ENCODE data around the gene HIP1. TPM values are rescaled to one million over a fixed set of nuclear protein-coding genes. Genes with fewer than 3 reads are reported as not detected.
A peak's percentile ranks its signal among the peaks of the same experiment; 100 is the strongest.
"Not testable (repeated sequence)": the region's sequence is repeated elsewhere in the genome, so short reads cannot be mapped to it uniquely, and the experiment has no call there.

The HIP1 gene
- total RNA-seq, 1 donor from 2014 or later: 24.6 TPM

- DNase-seq (ENCODE audit: low read depth in 2 of 2): no peak
These were observed 94.2 kb downstream of the HIP1 start for GRCh38 chr7:75644589-75644988.

GRCh38 chr7:75642810-75643486 lies 95.8 kb downstream of the HIP1 start:
- DNase-seq (ENCODE audit: low read depth in 2 of 2): peak; percentile 76 to 81

- no peak for DNase-seq (ENCODE audit: low read depth in 2 of 2)
These were observed 98.5 kb downstream of the HIP1 start for GRCh38 chr7:75640201-75640600.

- DNase-seq (ENCODE audit: low read depth in 2 of 2): peak in 1 of 2 donors; percentile 21
These were observed 98.9 kb downstream of the HIP1 start for GRCh38 chr7:75639886-75640190.

- DNase-seq (ENCODE audit: low read depth in 2 of 2): peak; percentile 58 to 71
These were observed 99.5 kb downstream of the HIP1 start for GRCh38 chr7:75639071-75639885.

- DNase-seq (ENCODE audit: low read depth in 2 of 2): peak; percentile 40 to 55
These were observed 100.1 kb downstream of the HIP1 start for GRCh38 chr7:75638594-75639070.

GRCh38 chr7:75637854-75638593 lies 100.7 kb downstream of the HIP1 start:
- no peak for DNase-seq (ENCODE audit: low read depth in 2 of 2)

- DNase-seq (ENCODE audit: low read depth in 2 of 2): no peak
These were observed 103.7 kb downstream of the HIP1 start for GRCh38 chr7:75635036-75635435.

- DNase-seq (ENCODE audit: low read depth in 2 of 2): not testable (repeated sequence)
These were observed 106.2 kb downstream of the HIP1 start for GRCh38 chr7:75632587-75632986.

GRCh38 chr7:75631711-75632110 lies 107.0 kb downstream of the HIP1 start:
- DNase-seq (ENCODE audit: low read depth in 2 of 2): no peak

GRCh38 chr7:75630549-75630948 lies 108.2 kb downstream of the HIP1 start:
- DNase-seq (ENCODE audit: low read depth in 2 of 2): no peak

- DNase-seq (ENCODE audit: low read depth in 2 of 2): no peak
These were observed 109.7 kb downstream of the HIP1 start for GRCh38 chr7:75629044-75629443.

GRCh38 chr7:75628055-75628454 lies 110.7 kb downstream of the HIP1 start:
- no peak for DNase-seq (ENCODE audit: low read depth in 2 of 2)

GRCh38 chr7:75626954-75627353 lies 111.8 kb downstream of the HIP1 start:
- DNase-seq (ENCODE audit: low read depth in 2 of 2): no peak

GRCh38 chr7:75625868-75626267 lies 112.9 kb downstream of the HIP1 start:
- DNase-seq (ENCODE audit: low read depth in 2 of 2): no peak

GRCh38 chr7:75624134-75624832 lies 114.5 kb downstream of the HIP1 start:
- peak; percentile 28 to 58 for DNase-seq (ENCODE audit: low read depth in 2 of 2)

- DNase-seq (ENCODE audit: low read depth in 2 of 2): peak in 1 of 2 donors; percentile 13
These were observed 115.2 kb downstream of the HIP1 start for GRCh38 chr7:75623390-75624133.

GRCh38 chr7:75621124-75621523 lies 117.6 kb downstream of the HIP1 start:
- no peak for DNase-seq (ENCODE audit: low read depth in 2 of 2)

- DNase-seq (ENCODE audit: low read depth in 2 of 2): no peak
These were observed 119.1 kb downstream of the HIP1 start for GRCh38 chr7:75619636-75620035.

GRCh38 chr7:75617634-75618234 lies 121.0 kb downstream of the HIP1 start:
- DNase-seq (ENCODE audit: low read depth in 2 of 2): peak in 1 of 2 donors; percentile 39

Measured in lung microvascular endothelial cell (primary cell).